K562 (cell line): ENCODE measurements around the gene MIEN1. TPM values are rescaled to one million over a fixed set of nuclear protein-coding genes. Genes with fewer than 3 reads are reported as not detected.

Experiments
- ATAC-seq: fragments of 200-7000 bp; cut with Tn5 transposase; 3 replicates; pipeline ENCODE4 v1.9.1; 2020; ENCODE audit warnings: moderate library complexity
- BruUV-seq: library from RNA; stranded (reverse); fragments of 400-500 nt; replicated peaks from 2 replicates; lab custom pipeline; 2021; lab: Mats Ljungman, UMichigan
- CTCF ChIA-PET: fragments of 300-600 bp; formaldehyde crosslinking; extraction: SDS; loops from one replicate; lab custom pipeline; 2021; ENCODE audit warnings: low intra/inter-chr PET ratio; lab: Yijun Ruan, JAX
- POLR2A ChIA-PET: fragments of 300-600, 350-650 bp; sonication (Branson Sonifier 250); formaldehyde crosslinking; extraction: SDS; loops from one replicate; lab custom pipeline; 2021; ENCODE audit warnings: antibody characterized with exemption, inconsistent platforms; lab: Yijun Ruan, JAX
- DNase-seq, 4 experiments: peaks; one replicate each; pipeline versions ENCODE4 v3.0.0 to v3.0.0-alpha.2; 2011 to 2018; ENCODE audit warnings: low spot score in 3 of 4, mixed read lengths in 3 of 4; ENCODE audit errors: extremely low read depth in 1 of 4
- FAIRE-seq: peaks from 2 replicates; lab custom pipeline; 2011; peaks lifted over from hg19 to GRCh38; lab: Jason Lieb, UNC
- H2AFZ ChIP-seq: 2 replicates; pipeline ENCODE4 v1.6.0; 2011; ENCODE audit warnings: low read depth, low read length, control low read depth, inconsistent platforms
- H3K27ac ChIP-seq: fragments of 200-600 bp; 3 replicates; pipeline ENCODE4 v1.8.0; 2011; ENCODE audit warnings: low read depth, mild to moderate bottlenecking, control low read depth, inconsistent platforms, low read length, moderate library complexity, mixed read lengths; ENCODE audit errors: extremely low read depth
- H3K27me3 ChIP-seq, 2 experiments: fragments of 300-600 bp in 1 of 2; 2 replicates in 1 of 2; 3 replicates in 1 of 2; pipeline versions ENCODE4 v1.6.0 to v1.8.0; 2011; ENCODE audit warnings: inconsistent platforms in 2 of 2, low read length in 2 of 2, mild to moderate bottlenecking in 1 of 2, mixed read lengths in 1 of 2, moderate library complexity in 1 of 2; ENCODE audit not compliant: control insufficient read depth in 2 of 2, insufficient read depth in 2 of 2
- H3K36me3 ChIP-seq: fragments of 300-600 bp; 3 replicates; pipeline ENCODE4 v1.8.0; 2011; ENCODE audit warnings: mild to moderate bottlenecking, low read length, inconsistent platforms; ENCODE audit not compliant: control insufficient read depth, insufficient read depth
- H3K4me1 ChIP-seq, 2 experiments: fragments of 200-600 bp in 1 of 2; replicated peaks in 1 of 2; 2 replicates in 1 of 2; 3 replicates in 1 of 2; pipeline versions ENCODE4 v1.5.1 to v1.8.0; 2011; ENCODE audit warnings: inconsistent platforms in 2 of 2, low read length in 2 of 2, mild to moderate bottlenecking in 1 of 2, mixed read lengths in 1 of 2, moderate library complexity in 1 of 2; ENCODE audit not compliant: control insufficient read depth in 2 of 2, insufficient read depth in 2 of 2
- H3K4me2 ChIP-seq: 2 replicates; pipeline ENCODE4 v1.6.1; 2011; ENCODE audit warnings: low read length, control low read depth, inconsistent platforms, mixed read lengths; ENCODE audit not compliant: insufficient read depth
- H3K4me3 ChIP-seq: fragments of 200-600 bp; sonication (generic), shearing (Covaris generic); 2 replicates; pipeline ENCODE4 v1.5.1; 2016; ENCODE audit warnings: control low read depth, inconsistent platforms
- H3K79me2 ChIP-seq: fragments of 200-600 bp; 3 replicates; pipeline ENCODE4 v1.8.0; 2011; ENCODE audit warnings: low read length, inconsistent platforms; ENCODE audit not compliant: control insufficient read depth, insufficient read depth
- H3K9ac ChIP-seq, 2 experiments: 2 replicates each; pipeline versions ENCODE4 v1.6.0 to v1.6.1; 2011; ENCODE audit warnings: low read depth in 2 of 2, low read length in 2 of 2, control low read depth in 1 of 2, inconsistent platforms in 1 of 2, mild to moderate bottlenecking in 1 of 2, mixed read lengths in 1 of 2; ENCODE audit not compliant: insufficient read depth in 1 of 2
- H3K9me1 ChIP-seq: one replicate; pipeline ENCODE4 v1.6.0; 2011; ENCODE audit warnings: inconsistent platforms, mild to moderate bottlenecking, low read length, moderate library complexity; ENCODE audit not compliant: control insufficient read depth, insufficient read depth
- H3K9me3 ChIP-seq: replicated peaks from 2 replicates; pipeline ENCODE4 v1.5.1; 2011; ENCODE audit warnings: low read depth, low read length, inconsistent platforms; ENCODE audit not compliant: control insufficient read depth, insufficient read depth
- H4K20me1 ChIP-seq: replicated peaks from 2 replicates; pipeline ENCODE4 v1.6.1; 2011; ENCODE audit warnings: low read length, inconsistent platforms, mixed read lengths; ENCODE audit not compliant: control insufficient read depth, insufficient read depth
- ELK3 ChIP-seq: fragments of 450-650 bp; formaldehyde crosslinking; IDR thresholded peaks from 2 replicates; pipeline ENCODE4 v1.4.0; 2020; ENCODE audit warnings: mild to moderate bottlenecking
- MYNN ChIP-seq, 2 experiments: sonication (generic); formaldehyde crosslinking in 1 of 2; IDR thresholded peaks; 2 replicates each; pipeline versions ENCODE4 v1.5.0 to v1.6.1; 2016 to 2020; ENCODE audit warnings: antibody characterized with exemption in 1 of 2, missing genetic modification reagents in 1 of 2
- NR2C2 ChIP-seq, 2 experiments: fragments of 200-800 bp in 1 of 2; sonication (Bioruptor generic) in 1 of 2; sonication (generic) in 1 of 2; formaldehyde crosslinking in 1 of 2; IDR thresholded peaks; 2 replicates each; pipeline versions ENCODE4 v1.6.1 to v1.8.0; 2016 to 2022; ENCODE audit warnings: mild to moderate bottlenecking in 1 of 2, missing compliant biosample characterization in 1 of 2, missing genetic modification characterization in 1 of 2, missing genetic modification reagents in 1 of 2
- ZNF24 ChIP-seq: fragments of 450-650 bp; IDR thresholded peaks from 2 replicates; pipeline ENCODE4 v1.6.1; 2016
- ZNF277 ChIP-seq: fragments of 250-450 bp; sonication (Bioruptor Pico); IDR thresholded peaks from 2 replicates; pipeline ENCODE4 v1.8.0; 2022; ENCODE audit warnings: inconsistent platforms, mild to moderate bottlenecking, moderate library complexity, borderline replicate concordance
- WGBS: fragments of 100-300 bp; shearing (Covaris generic); methylation state at CpG from one replicate; pipeline ENCODE4 v1.1.6; 2016; ENCODE audit warnings: low coverage, mixed read lengths; ENCODE audit not compliant: insufficient coverage; ENCODE audit errors: missing lambda C conversion rate; 5-methylcytosine and 5-hydroxymethylcytosine counted together
- in situ Hi-C: fragments of 300-500 bp; cut with MboI; formaldehyde crosslinking; loops from 4 replicates; pipeline ENCODE4 v1.15.0; 2018; ENCODE audit warnings: inconsistent platforms, mixed read lengths
- intact Hi-C: fragments of 100-400 bp; cut with micrococcal nuclease; formaldehyde crosslinking; loops from 2 replicates; pipeline ENCODE4 v1.14.2; 2022
- polyA plus RNA-seq, 8 experiments: library from polyadenylated mRNA; depleted of rRNA in 4 of 8; stranded (reverse) in 5 of 8; unstranded in 3 of 8; fragments of >200 nt; fragmentation: Nextera tagmentation in 2 of 8; fragmentation: Illumina TruSeq in 1 of 8; extraction: Ambion mirVana in 2 of 8; extraction: Trizol in 1 of 8; gene quantifications; 2 replicates each; pipeline versions ENCODE4 v1.2.1 to v1.2.3, GENCODE V29; 2011 to 2014; ENCODE audit warnings: inconsistent platforms in 1 of 8, missing spikeins in 1 of 8
- total RNA-seq, 7 experiments: library from RNA; depleted of rRNA in 6 of 7; stranded (reverse); fragments of >200 nt in 6 of 7; fragmentation: Illumina TruSeq in 2 of 7; extraction: Trizol in 2 of 7; gene quantifications; 2 replicates each; pipeline versions ENCODE4 v1.2.1 to v1.2.3, GENCODE V29; 2011 to 2021; ENCODE audit warnings: low replicate concordance in 1 of 7

MIEN1 gene
- total and polyA plus RNA-seq, 9 of the 15 experiments (the other 6 are each of a cell fraction or from before 2014, with no cell fraction given) = 61.3 to 142 (median 78.9) TPM

DNA sequence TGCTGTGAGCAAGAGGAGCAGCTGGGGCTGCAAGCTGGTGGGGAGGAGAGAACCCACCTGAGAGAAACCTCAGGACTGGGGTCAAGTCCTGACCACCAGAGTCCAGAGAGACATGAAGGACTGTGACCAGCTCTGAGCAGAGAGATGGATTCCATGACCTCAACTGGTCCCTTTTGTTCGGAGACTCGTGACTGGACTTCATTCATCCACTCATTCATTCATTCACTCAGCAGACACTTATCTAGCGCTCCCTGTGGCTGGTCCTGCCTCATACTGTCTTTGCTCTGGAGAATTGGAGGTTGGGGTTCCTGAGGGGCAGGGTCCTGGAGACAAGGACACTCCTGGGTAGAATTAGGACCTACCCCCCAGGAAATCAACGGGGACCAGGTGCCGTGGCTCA is 26.4 kb downstream of the MIEN1 start:
- no peak overlapping the region for H3K4me2 ChIP-seq
- in situ Hi-C loops = no loop called here
- ATAC-seq = no peak
- H3K9ac ChIP-seq = no peak overlapping the region; a peak in 1 of 4 replicates
- no peaks in the 10 kb centered on the region for H3K9me1 ChIP-seq
- WGBS = 38% methylated on average over 5 of the region's 5 CpGs
- no peak overlapping the region for H3K4me3 ChIP-seq
- no peaks in the 10 kb centered on the region; the same call in 1 of the 2 replicates for H4K20me1 ChIP-seq
- H3K27me3 ChIP-seq = no peaks in the 10 kb centered on the region; a peak in 1 of 5 replicates
- H3K79me2 ChIP-seq = no peaks in the 10 kb centered on the region
- CTCF ChIA-PET = no interaction called here
- no TSS peak for BruUV-seq
- H2AFZ ChIP-seq = no peak overlapping the region
- peak; percentile 95 for TF ChIP-seq ZNF24
- no peak for TF ChIP-seq ZNF277 (CRISPR knock-in tag)
- TF ChIP-seq ELK3 (CRISPR knock-in tag) = no peak
- no peak for TF ChIP-seq NR2C2 (CRISPR knock-in tag; IDR thresholded peaks at IDR 0.05)
- TF ChIP-seq NR2C2 (tag; IDR thresholded peaks at IDR 0.05) = no peak
- TF ChIP-seq MYNN (IDR thresholded peaks at IDR 0.05) = no peak
- no peak for TF ChIP-seq MYNN (CRISPR knock-in tag; IDR thresholded peaks at IDR 0.05)
- no peaks in the 10 kb centered on the region for H3K9me3 ChIP-seq
- H3K27ac ChIP-seq = no peak overlapping the region
- no peak for DNase-seq
- intact Hi-C loops = no loop called here
- FAIRE-seq = no peak
- peaks cover 0 to 26% of the 10 kb centered on the region in 2 experiments; a peak in 3 of 5 replicates for H3K4me1 ChIP-seq
- POLR2A ChIA-PET = interaction anchor here (0.6 to 2.0 kb wide), 3 partner anchors 15 to 141 kb away, joined by 3 to 10 read pairs (median 3); partner anchors contain the start of gene PGAP3
- H3K36me3 ChIP-seq = no peaks in the 10 kb centered on the region
